H1 (cell line): ENCODE measurements around the gene PRELID2. TPM values are rescaled to one million over a fixed set of nuclear protein-coding genes. Genes with fewer than 3 reads are reported as not detected.

Source experiments
- CTCF ChIA-PET: fragments of 300-600 bp; sonication (Branson Sonifier 250); formaldehyde crosslinking; loops from one replicate; lab custom pipeline; 2021; ENCODE audit not compliant: partially characterized antibody; lab: Charles Lee
- POLR2A ChIA-PET: fragments of 300-600 bp; sonication (Branson Sonifier 250); formaldehyde crosslinking; loops from one replicate; lab custom pipeline; 2021; ENCODE audit warnings: inconsistent platforms; ENCODE audit not compliant: partially characterized antibody; lab: Charles Lee
- DNase-seq, 2 experiments: peaks; one replicate each; pipeline versions ENCODE4 v3.0.0 to v3.0.0-alpha.2; 2010 to 2022; ENCODE audit warnings: low spot score in 2 of 2, low read depth in 1 of 2, mixed read lengths in 1 of 2
- FAIRE-seq: peaks from 2 replicates; lab custom pipeline; 2011; peaks lifted over from hg19 to GRCh38; lab: Jason Lieb, UNC
- H2AFZ ChIP-seq: 2 replicates; pipeline ENCODE4 v1.8.1; 2012; ENCODE audit warnings: low read length, inconsistent platforms
- H2AK5ac ChIP-seq: 2 replicates; pipeline ENCODE4 v1.6.1; 2013; ENCODE audit warnings: low read depth, low read length
- H2BK120ac ChIP-seq: replicated peaks from 2 replicates; pipeline ENCODE3; 2013; ENCODE audit warnings: low read depth, low read length, inconsistent platforms
- H2BK12ac ChIP-seq: 2 replicates; pipeline ENCODE4 v1.6.1; 2013; ENCODE audit warnings: low read depth, low read length
- H2BK15ac ChIP-seq: 2 replicates; pipeline ENCODE4 v1.6.1; 2013; ENCODE audit warnings: low read length
- H2BK20ac ChIP-seq: 2 replicates; pipeline ENCODE4 v1.6.1; 2013; ENCODE audit warnings: low read length
- H2BK5ac ChIP-seq: 2 replicates; pipeline ENCODE4 v1.6.1; 2013; ENCODE audit warnings: low read depth, low read length
- H3K14ac ChIP-seq: 2 replicates; pipeline ENCODE4 v1.6.1; 2013; ENCODE audit warnings: inconsistent platforms; ENCODE audit not compliant: insufficient read length
- H3K18ac ChIP-seq: 2 replicates; pipeline ENCODE4 v1.6.1; 2013; ENCODE audit warnings: low read length; ENCODE audit errors: extremely low read depth
- H3K23ac ChIP-seq: 2 replicates; pipeline ENCODE4 v1.6.1; 2013; ENCODE audit warnings: inconsistent platforms; ENCODE audit not compliant: insufficient read length
- H3K23me2 ChIP-seq: 2 replicates; pipeline ENCODE4 v1.6.1; 2013; ENCODE audit warnings: low read depth, low read length
- H3K27ac ChIP-seq: 2 replicates; pipeline ENCODE4 v1.6.1; 2011; ENCODE audit warnings: low read depth, low read length, inconsistent platforms
- H3K27me3 ChIP-seq, 4 experiments: replicated peaks in 1 of 4; 1 replicate in 1 of 4; 2 replicates in 3 of 4; pipeline versions ENCODE4 v1.6.1 to v1.8.1; 2011 to 2013; ENCODE audit warnings: low read length in 3 of 4, mild to moderate bottlenecking in 3 of 4, inconsistent platforms in 2 of 4, mixed read lengths in 2 of 4, moderate library complexity in 1 of 4; ENCODE audit not compliant: control insufficient read depth in 3 of 4, insufficient read depth in 3 of 4; ENCODE audit errors: extremely low read depth in 1 of 4
- H3K36me3 ChIP-seq, 4 experiments: 2 replicates each; pipeline versions ENCODE4 v1.6.1 to v1.8.1; 2011 to 2013; ENCODE audit warnings: mild to moderate bottlenecking in 4 of 4, low read length in 3 of 4, moderate library complexity in 2 of 4, control low read depth in 1 of 4, inconsistent platforms in 1 of 4; ENCODE audit not compliant: insufficient read depth in 4 of 4, control insufficient read depth in 2 of 4
- H3K4ac ChIP-seq: replicated peaks from 2 replicates; pipeline ENCODE3; 2013; ENCODE audit warnings: low read length, low read depth, mixed read lengths, inconsistent platforms; ENCODE audit not compliant: insufficient read length
- H3K4me1 ChIP-seq, 4 experiments: replicated peaks in 1 of 4; 1 replicate in 1 of 4; 2 replicates in 3 of 4; pipeline versions ENCODE4 v1.6.1 to v1.8.1; 2011 to 2013; ENCODE audit warnings: low read length in 3 of 4, inconsistent platforms in 2 of 4, mixed read lengths in 1 of 4; ENCODE audit not compliant: insufficient read depth in 4 of 4, control insufficient read depth in 3 of 4
- H3K4me2 ChIP-seq, 2 experiments: 2 replicates each; pipeline versions ENCODE4 v1.6.1 to v1.8.1; 2011 to 2013; ENCODE audit warnings: low read depth in 2 of 2, low read length in 2 of 2, control low read depth in 1 of 2, inconsistent platforms in 1 of 2, mild to moderate bottlenecking in 1 of 2; ENCODE audit not compliant: insufficient read depth in 1 of 2
- H3K4me3 ChIP-seq, 4 experiments: fragments of 200-600, 300-600 bp in 1 of 4; sonication (generic), shearing (Covaris generic), sonication (Bioruptor Twin) in 1 of 4; 2 replicates each; pipeline versions ENCODE4 v1.5.1 to v1.8.1; 2011 to 2016; ENCODE audit warnings: low read length in 4 of 4, low read depth in 3 of 4, control low read depth in 2 of 4, inconsistent platforms in 2 of 4, mild to moderate bottlenecking in 2 of 4, mixed read lengths in 1 of 4, moderate library complexity in 1 of 4; ENCODE audit not compliant: insufficient read depth in 2 of 4; ENCODE audit errors: extremely low read depth in 1 of 4
- H3K56ac ChIP-seq: replicated peaks from 2 replicates; pipeline ENCODE3; 2013; ENCODE audit warnings: low read depth, mild to moderate bottlenecking, mixed read lengths, low read length, inconsistent platforms; ENCODE audit not compliant: insufficient read length
- H3K79me1 ChIP-seq: 2 replicates; pipeline ENCODE4 v1.6.1; 2013; ENCODE audit warnings: low read depth, low read length, control low read depth
- H3K79me2 ChIP-seq, 2 experiments: 2 replicates each; pipeline versions ENCODE4 v1.6.1 to v1.8.1; 2012 to 2013; ENCODE audit warnings: low read length in 2 of 2, mild to moderate bottlenecking in 2 of 2, inconsistent platforms in 1 of 2; ENCODE audit not compliant: insufficient read depth in 2 of 2, control insufficient read depth in 1 of 2
- H3K9ac ChIP-seq, 4 experiments: replicated peaks in 1 of 4; 1 replicate in 1 of 4; 2 replicates in 3 of 4; pipeline versions ENCODE4 v1.6.1 to v1.8.1; 2011 to 2013; ENCODE audit warnings: low read depth in 3 of 4, low read length in 3 of 4, control low read depth in 2 of 4, mild to moderate bottlenecking in 2 of 4, moderate library complexity in 2 of 4, inconsistent platforms in 1 of 4; ENCODE audit errors: extremely low read depth in 1 of 4
- H3K9me3 ChIP-seq, 2 experiments: 2 replicates each; pipeline versions ENCODE4 v1.6.1 to v1.8.1; 2012 to 2013; ENCODE audit warnings: mild to moderate bottlenecking in 2 of 2, moderate library complexity in 2 of 2, control low read depth in 1 of 2, inconsistent platforms in 1 of 2, low read depth in 1 of 2, low read length in 1 of 2, mixed read lengths in 1 of 2; ENCODE audit not compliant: insufficient read depth in 2 of 2
- H4K20me1 ChIP-seq, 2 experiments: replicated peaks in 1 of 2; 2 replicates each; pipeline versions ENCODE3 to v1.8.1; 2011 to 2013; ENCODE audit warnings: inconsistent platforms in 2 of 2, low read length in 2 of 2, mild to moderate bottlenecking in 1 of 2; ENCODE audit not compliant: insufficient read depth in 2 of 2, control insufficient read depth in 1 of 2
- H4K5ac ChIP-seq: 2 replicates; pipeline ENCODE4 v1.6.1; 2013; ENCODE audit warnings: low read length, low read depth, mixed read lengths, inconsistent platforms; ENCODE audit not compliant: insufficient read length
- H4K8ac ChIP-seq: 2 replicates; pipeline ENCODE4 v1.8.0; 2013; ENCODE audit warnings: mild to moderate bottlenecking, moderate library complexity, low read length, inconsistent platforms; ENCODE audit not compliant: insufficient read depth; ENCODE audit errors: extremely low read depth
- H4K91ac ChIP-seq: replicated peaks from 2 replicates; pipeline ENCODE3; 2013; ENCODE audit warnings: low read length, mixed read lengths, inconsistent platforms; ENCODE audit not compliant: insufficient read length
- ASH2L ChIP-seq: fragments of 200-600, 300-600 bp; sonication (generic); IDR thresholded peaks from one replicate; pipeline ENCODE4 v1.7.1; 2017; ENCODE audit warnings: low read length
- BACH1 ChIP-seq: IDR thresholded peaks from 2 replicates; pipeline ENCODE4 v1.6.1; 2012; ENCODE audit warnings: low read length, improper control_type of control experiment
- JUND ChIP-seq: IDR thresholded peaks from 2 replicates; pipeline ENCODE4 v1.6.1; 2011; ENCODE audit warnings: mild to moderate bottlenecking, improper control_type of control experiment, low read length
- polyA plus RNA-seq, 7 experiments: library from polyadenylated mRNA; depleted of rRNA in 3 of 7; stranded (reverse) in 5 of 7; unstranded in 2 of 7; fragments of >200 nt in 5 of 7; fragments of 200-250 nt in 2 of 7; gene quantifications; 1 replicate in 5 of 7; 2 replicates in 1 of 7; 4 replicates in 1 of 7; pipeline versions ENCODE4 v1.2.1 to v1.2.3, GENCODE V29; 2011 to 2013; ENCODE audit warnings: missing spikeins in 2 of 7, mixed read lengths in 2 of 7
- total RNA-seq: library from RNA; stranded (reverse); fragmentation: NEBNext Ultra II Directional; extraction: Animal tissue kit (Norgen Biotek cat#: 25700); gene quantifications from 2 replicates; pipeline ENCODE4 v1.2.1, GENCODE V29; 2021

The PRELID2 gene
- total and polyA plus RNA-seq, 2 of the 8 experiments (the other 6 are each of a cell fraction or from before 2014, with no cell fraction given), result 2.2 to 7.8 TPM

GRCh38 chr5:145841299-145841698 lies 6.2 kb upstream of the PRELID2 start:
- H3K79me1 ChIP-seq, result no peaks in the 10 kb centered on the region
- no peak overlapping the region for H2AFZ ChIP-seq
- no peaks in the 10 kb centered on the region for H4K20me1 ChIP-seq
- no peak overlapping the region for H3K18ac ChIP-seq
- H3K27me3 ChIP-seq, result 0 out of 7 replicates have a peak, but pooled peaks cover 0 to 1% (median 0%) of the 10 kb centered on the region in 4 experiments
- no peak overlapping the region for H3K4ac ChIP-seq
- H3K27ac ChIP-seq, result no peak overlapping the region
- H3K23me2 ChIP-seq, result no peaks in the 10 kb centered on the region
- H3K4me2 ChIP-seq, result no peak overlapping the region
- H3K9me3 ChIP-seq, result no peaks in the 10 kb centered on the region
- POLR2A ChIA-PET, result no interaction called here
- H3K14ac ChIP-seq, result no peak overlapping the region
- DNase-seq (no peak), FAIRE-seq (no peak)
- H3K56ac ChIP-seq, result no peak overlapping the region
- no peak overlapping the region for H3K23ac ChIP-seq
- CTCF ChIA-PET, result interaction anchor here (0.6 to 2.8 kb wide), 3 partner anchors 13 to 111 kb away, joined by 3 to 14 read pairs (median 3); no protein-coding TSS in a partner anchor
- no peak overlapping the region for H4K5ac ChIP-seq
- no peak overlapping the region for H4K91ac ChIP-seq
- no peak overlapping the region for H3K4me3 ChIP-seq
- no peak overlapping the region for H4K8ac ChIP-seq
- no peaks in the 10 kb centered on the region for H3K4me1 ChIP-seq
- H3K36me3 ChIP-seq, result no peaks in the 10 kb centered on the region
- no peak overlapping the region for H2BK5ac ChIP-seq
- no peak for TF ChIP-seq JUND
- TF ChIP-seq ASH2L, result no peak
- no peak for TF ChIP-seq BACH1
- H2BK20ac ChIP-seq, result no peak overlapping the region
- no peak overlapping the region for H2BK120ac ChIP-seq
- H3K9ac ChIP-seq, result no peak overlapping the region
- no peaks in the 10 kb centered on the region for H3K79me2 ChIP-seq
- H2AK5ac ChIP-seq, result no peak overlapping the region
- H2BK12ac ChIP-seq, result no peak overlapping the region
- no peak overlapping the region for H2BK15ac ChIP-seq
